ENCODE data around the gene TMEM54. TPM values are rescaled to one million over a fixed set of nuclear protein-coding genes. Genes with fewer than 3 reads are reported as not detected.

Gene TMEM54
- total RNA-seq, 1 donor from 2014 or later, result 0.44 TPM

- peaks cover 21% of the 10 kb centered on the region for H3K4me1 Mint-ChIP-seq
- ATAC-seq (ENCODE audit: low read depth), result peak; percentile 57
- intact Hi-C loops (cut with micrococcal nuclease), result loop anchor here (1.0 kb wide), 1 partner anchor 210 kb away; no protein-coding TSS in a partner anchor
- peaks cover 33% of the 10 kb centered on the region for H3K27me3 Mint-ChIP-seq
- no peak overlapping the region for H3K27ac Mint-ChIP-seq
- peak; percentile 51 for DNase-seq
- H3K9me3 Mint-ChIP-seq, result no peaks in the 10 kb centered on the region
- H3K4me3 Mint-ChIP-seq, result no peak overlapping the region
- CTCF ChIA-PET, result interaction anchor here (1.1 to 2.0 kb wide), 2 partner anchors 170 to 210 kb away, joined by 3 to 7 read pairs; no protein-coding TSS in a partner anchor
- H3K36me3 Mint-ChIP-seq (ENCODE audit: low read depth), result no peaks in the 10 kb centered on the region
- TF ChIP-seq CTCF (IDR thresholded peaks at IDR 0.05), result no peak
- POLR2A ChIA-PET, result interaction anchor here (0.6 to 0.7 kb wide), 2 partner anchors 102 to 204 kb away, joined by 3 read pairs; no protein-coding TSS in a partner anchor
Observed at GRCh38 chr1:32876341-32877210, 24.6 kb downstream of the TMEM54 start.

- peaks cover 41% of the 10 kb centered on the region for H3K27me3 Mint-ChIP-seq
- H3K27ac Mint-ChIP-seq, result no peak overlapping the region
- ATAC-seq (ENCODE audit: low read depth) (no peak), DNase-seq (no peak)
- ChIA-PET CTCF (interaction anchor here (0.8 to 0.9 kb wide), 3 partner anchors 10 to 212 kb away, joined by 3 read pairs; no protein-coding TSS in a partner anchor), POLR2A (no interaction called here)
- H3K4me1 Mint-ChIP-seq, result peaks cover 30% of the 10 kb centered on the region
- H3K9me3 Mint-ChIP-seq, result no peaks in the 10 kb centered on the region
- TF ChIP-seq CTCF (IDR thresholded peaks at IDR 0.05), result no peak
- intact Hi-C loops (cut with micrococcal nuclease), result loop anchor here (5.0 kb wide), 2 partner anchors 78 to 103 kb away; no protein-coding TSS in a partner anchor
- H3K4me3 Mint-ChIP-seq, result no peak overlapping the region
- no peaks in the 10 kb centered on the region for H3K36me3 Mint-ChIP-seq (ENCODE audit: low read depth)
Observed at GRCh38 chr1:32874860-32875752, 26.1 kb downstream of the TMEM54 start.

- Mint-ChIP-seq H3K9me3 (no peaks in the 10 kb centered on the region), H3K27ac (no peak overlapping the region), H3K4me1 (peaks cover 36% of the 10 kb centered on the region), H3K4me3 (no peak overlapping the region), H3K27me3 (peaks cover 50% of the 10 kb centered on the region), H3K36me3 (ENCODE audit: low read depth) (peaks cover 3% of the 10 kb centered on the region)
- intact Hi-C loops (cut with micrococcal nuclease), result loop anchor here (2.0 to 5.0 kb wide), 3 partner anchors 57 to 101 kb away; partner anchors contain the start of genes S100PBP and YARS1
- ChIA-PET CTCF (interaction anchor here (1.0 to 3.5 kb wide), 6 partner anchors 19 to 213 kb away, joined by 3 to 29 read pairs (median 4); no protein-coding TSS in a partner anchor), POLR2A (no interaction called here)
- no peak for ATAC-seq (ENCODE audit: low read depth)
- DNase-seq, result no peak
- TF ChIP-seq CTCF (IDR thresholded peaks at IDR 0.05), result no peak
Observed at GRCh38 chr1:32873484-32873883, 27.7 kb downstream of the TMEM54 start.

- intact Hi-C loops (cut with micrococcal nuclease), result loop anchor here (1.0 to 5.0 kb wide), 6 partner anchors 55 to 471 kb away; partner anchors contain the start of genes S100PBP and YARS1
- ATAC-seq (ENCODE audit: low read depth), result no peak
- no peak for TF ChIP-seq CTCF (IDR thresholded peaks at IDR 0.05)
- Mint-ChIP-seq H3K4me1 (peaks cover 36% of the 10 kb centered on the region), H3K9me3 (no peaks in the 10 kb centered on the region), H3K27me3 (peaks cover 41% of the 10 kb centered on the region), H3K36me3 (ENCODE audit: low read depth) (peaks cover 3% of the 10 kb centered on the region), H3K4me3 (peak overlapping the region; percentile 19), H3K27ac (no peak overlapping the region)
- POLR2A ChIA-PET, result interaction anchor here (0.6 to 1.2 kb wide), 2 partner anchors 22 to 27 kb away, joined by 3 to 4 read pairs; no protein-coding TSS in a partner anchor
- no peak for DNase-seq
- CTCF ChIA-PET, result interaction anchor here (0.9 to 3.5 kb wide), 12 partner anchors 9 to 352 kb away, joined by 3 to 29 read pairs (median 4); no protein-coding TSS in a partner anchor
Observed at GRCh38 chr1:32872192-32872460, 29.1 kb downstream of the TMEM54 start.

All from activated B cell treated with CpG ODN at 0.5 μM for 24 hours (primary cell).